AG09319 (cell line): ENCODE results near the gene DUSP19.

ENCODE experiments used
- DNase-seq: peaks from one replicate; pipeline ENCODE4 v3.0.0-alpha.2; 2010; ENCODE audit warnings: low read depth; ENCODE audit errors: extremely low read depth
- CTCF ChIP-seq: IDR thresholded peaks from 2 replicates; pipeline ENCODE4 v1.5.1; 2011; ENCODE audit warnings: low read depth, mild to moderate bottlenecking, inconsistent platforms, low read length, moderate library complexity

DUSP19 gene

GRCh38 chr2:183049420-183049819 lies 29.1 kb upstream of the DUSP19 start:
- no peak for DNase-seq
- no peak for TF ChIP-seq CTCF

GRCh38 chr2:183057333-183057985 lies 21.1 kb upstream of the DUSP19 start:
- DNase-seq: no peak
- TF ChIP-seq CTCF: no peak

- TF ChIP-seq CTCF: no peak
- DNase-seq: no peak
Observed at GRCh38 chr2:183059561-183059960, 19.0 kb upstream of the DUSP19 start.

- no peak for DNase-seq
- no peak for TF ChIP-seq CTCF
Observed at GRCh38 chr2:183060571-183061231, 17.8 kb upstream of the DUSP19 start.

GRCh38 chr2:183063083-183063482 lies 15.5 kb upstream of the DUSP19 start:
- no peak for DNase-seq

GRCh38 chr2:183068561-183068960 lies 10.0 kb upstream of the DUSP19 start:
- no peak for DNase-seq
- TF ChIP-seq CTCF: no peak

More at GRCh38 chr2:183063083-183063482, 15.5 kb upstream of the DUSP19 start:
- no peak for TF ChIP-seq CTCF

GRCh38 chr2:183069174-183069573 lies 9.4 kb upstream of the DUSP19 start:
- DNase-seq: no peak
- TF ChIP-seq CTCF: no peak
